A549 (cell line): ENCODE results near the gene RILPL1. TPM values are rescaled to one million over a fixed set of nuclear protein-coding genes. Genes with fewer than 3 reads are reported as not detected.
A peak's percentile ranks its signal among the peaks of the same experiment; 100 is the strongest.
"Not testable (repeated sequence)": the region's sequence is repeated elsewhere in the genome, so short reads cannot be mapped to it uniquely, and the experiment has no call there.

Experiments used
- ATAC-seq, 2 experiments: fragments of 200-7000 bp in 1 of 2; fragments of >200 bp in 1 of 2; cut with Nextera tagmentation in 1 of 2; cut with Tn5 transposase in 1 of 2; 3 replicates each; pipeline versions ENCODE4 v1.8.0 to v1.9.1; 2018 to 2020; ENCODE audit warnings: mild to moderate bottlenecking in 1 of 2, moderate library complexity in 1 of 2
- CTCF ChIA-PET: fragments of 300-600 bp; sonication (Branson Sonifier 250); formaldehyde crosslinking; extraction: SDS; loops from one replicate; lab custom pipeline; 2021; ENCODE audit warnings: antibody characterized with exemption, inconsistent platforms; lab: Yijun Ruan, JAX
- POLR2A ChIA-PET: fragments of 350-600 bp; formaldehyde crosslinking; extraction: SDS; loops from one replicate; lab custom pipeline; 2021; ENCODE audit warnings: antibody characterized with exemption, inconsistent platforms; lab: Yijun Ruan, JAX
- DNase-seq, 2 experiments: peaks; one replicate each; pipeline versions ENCODE4 v3.0.0 to v3.0.0-alpha.2; 2011 to 2016; ENCODE audit warnings: low read depth in 1 of 2, low spot score in 1 of 2
- FAIRE-seq: peaks from 2 replicates; lab custom pipeline; 2011; peaks lifted over from hg19 to GRCh38; lab: Jason Lieb, UNC
- H3K27ac ChIP-seq, 2 experiments: fragments of >200 bp; sonication (Bioruptor Twin); formaldehyde crosslinking; 3 replicates each; pipeline ENCODE4 v1.5.1; 2016 to 2017
- H3K4me1 ChIP-seq: fragments of >200 bp; sonication (Bioruptor Twin); formaldehyde crosslinking; 3 replicates; pipeline ENCODE4 v1.6.1; 2016
- H3K4me2 ChIP-seq: fragments of >200 bp; sonication (Bioruptor Twin); formaldehyde crosslinking; 3 replicates; pipeline ENCODE4 v1.6.1; 2016
- H3K4me3 ChIP-seq: fragments of >200 bp; sonication (Bioruptor Twin); formaldehyde crosslinking; 3 replicates; pipeline ENCODE4 v1.5.1; 2016
- H3K9me3 ChIP-seq: fragments of >200 bp; sonication (Bioruptor Twin); formaldehyde crosslinking; 3 replicates; pipeline ENCODE4 v1.6.1; 2016
- ATOH8 ChIP-seq: fragments of 250-450 bp; sonication (Bioruptor Pico); IDR thresholded peaks from 2 replicates; pipeline ENCODE4 v1.5.0; 2020; ENCODE audit warnings: low read depth, mild to moderate bottlenecking, moderate library complexity
- BCL3 ChIP-seq: fragments of >200 bp; sonication (Bioruptor Twin); formaldehyde crosslinking; IDR thresholded peaks from 3 replicates; pipeline ENCODE4 v1.6.1; 2016
- CEBPB ChIP-seq, 2 experiments: fragments of >200 bp in 1 of 2; sonication (Bioruptor Twin) in 1 of 2; formaldehyde crosslinking in 1 of 2; IDR thresholded peaks; 2 replicates each; pipeline ENCODE4 v1.6.1; 2012 to 2016
- EHF ChIP-seq: fragments of 250-450 bp; sonication (Bioruptor Pico); IDR thresholded peaks from 2 replicates; pipeline ENCODE4 v1.5.0; 2020; ENCODE audit warnings: mild to moderate bottlenecking
- EP300 ChIP-seq, 2 experiments: fragments of >200 bp; sonication (Bioruptor Twin); formaldehyde crosslinking; IDR thresholded peaks; 2 replicates in 1 of 2; 3 replicates in 1 of 2; pipeline ENCODE4 v1.6.1; 2016 to 2017
- HMGXB4 ChIP-seq: fragments of 250-450 bp; sonication (Bioruptor Pico); IDR thresholded peaks from 2 replicates; pipeline ENCODE4 v1.5.0; 2021; ENCODE audit warnings: mild to moderate bottlenecking, moderate library complexity, borderline replicate concordance
- HOXA7 ChIP-seq: fragments of 250-450 bp; sonication (Bioruptor Pico); IDR thresholded peaks from 2 replicates; pipeline ENCODE4 v1.5.0; 2020; ENCODE audit warnings: mild to moderate bottlenecking, moderate library complexity
- HOXB13 ChIP-seq: fragments of 250-450 bp; sonication (Bioruptor Pico); IDR thresholded peaks from 2 replicates; pipeline ENCODE4 v1.5.0; 2020; ENCODE audit warnings: low read depth, mild to moderate bottlenecking, moderate library complexity
- KDM1A ChIP-seq: fragments of 200-600 bp; sonication (generic); IDR thresholded peaks from 2 replicates; pipeline ENCODE4 v1.6.1; 2016; ENCODE audit warnings: low read depth, mild to moderate bottlenecking
- MAX ChIP-seq: IDR thresholded peaks from 2 replicates; pipeline ENCODE4 v1.6.1; 2012
- MAZ ChIP-seq: fragments of 150-350 bp; IDR thresholded peaks from 2 replicates; pipeline ENCODE4 v1.6.1; 2014; ENCODE audit warnings: antibody characterized with exemption, low read depth, low read length, borderline replicate concordance
- NR3C1 ChIP-seq: fragments of >200 bp; sonication (Bioruptor Twin); formaldehyde crosslinking; IDR thresholded peaks from 3 replicates; pipeline ENCODE4 v1.6.1; 2017
- POLR2A ChIP-seq: IDR thresholded peaks from 2 replicates; pipeline ENCODE4 v1.6.1; 2012; ENCODE audit warnings: mild to moderate bottlenecking, low read length
- POLR2AphosphoS2 ChIP-seq: conservative IDR thresholded peaks from 2 replicates; pipeline ENCODE4 v1.6.1; 2012; ENCODE audit warnings: low read length, improper control_type of control experiment, inconsistent platforms
- RFX5 ChIP-seq: fragments of 450-650 bp; IDR thresholded peaks from 2 replicates; pipeline ENCODE4 v1.7.1; 2014; ENCODE audit warnings: antibody characterized with exemption, mild to moderate bottlenecking, moderate library complexity
- RNF2 ChIP-seq: fragments of 200-600 bp; sonication (generic); IDR thresholded peaks from 2 replicates; pipeline ENCODE4 v1.6.1; 2016; ENCODE audit warnings: low read depth, mild to moderate bottlenecking, antibody characterized with exemption, moderate library complexity, borderline replicate concordance
- TFCP2L1 ChIP-seq: fragments of 250-450 bp; sonication (Bioruptor Pico); IDR thresholded peaks from 2 replicates; pipeline ENCODE4 v1.5.0; 2021; ENCODE audit warnings: mild to moderate bottlenecking
- TP53 ChIP-seq: fragments of 250-450 bp; sonication (Bioruptor Pico); IDR thresholded peaks from 2 replicates; pipeline ENCODE4 v1.5.0; 2021; ENCODE audit warnings: mild to moderate bottlenecking, moderate library complexity
- USF2 ChIP-seq: fragments of 450-650 bp; IDR thresholded peaks from 2 replicates; pipeline ENCODE4 v1.6.1; 2014; ENCODE audit warnings: antibody characterized with exemption
- ZC3H11A ChIP-seq: fragments of 450-650 bp; IDR thresholded peaks from 2 replicates; pipeline ENCODE4 v1.6.1; 2014; ENCODE audit warnings: antibody characterized with exemption, mild to moderate bottlenecking
- WGBS: methylation state at CpG from one replicate; pipeline ENCODE4 v1.1.6; 2017; ENCODE audit errors: missing lambda C conversion rate; 5-methylcytosine and 5-hydroxymethylcytosine counted together
- polyA plus RNA-seq, 4 experiments: library from polyadenylated mRNA; depleted of rRNA in 3 of 4; stranded (reverse); fragments of >200 nt; fragmentation: RNase III in 1 of 4; extraction: RNeasy Plus Mini Kit Qiagen cat#74134 plus additional on column Dnase treatment in 1 of 4; gene quantifications; 2 replicates in 3 of 4; 3 replicates in 1 of 4; pipeline ENCODE4 v1.2.3, GENCODE V29; 2011 to 2017

RILPL1 gene
- polyA plus RNA-seq, 2 of the 4 experiments (the other 2 are of a cell fraction): 8.0 to 14.2 TPM

GRCh38 chr12:123559468-123559867 is 25.9 kb upstream of the RILPL1 start:
- FAIRE-seq: no peak
- CTCF ChIA-PET: interaction anchor here (0.5 to 2.6 kb wide), 3 partner anchors 11 to 252 kb away, joined by 3 to 12 read pairs (median 5); no protein-coding TSS in a partner anchor
- DNase-seq: no peak
- no peak overlapping the region for H3K4me2 ChIP-seq
- POLR2A ChIA-PET: interaction anchor here (0.6 to 0.7 kb wide), 3 partner anchors 18 to 332 kb away, joined by 3 to 6 read pairs (median 4); no protein-coding TSS in a partner anchor
- no peaks in the 10 kb centered on the region for H3K9me3 ChIP-seq
- 78% methylated on average over 3 of the region's 3 CpGs for WGBS
- no peaks in the 10 kb centered on the region for H3K4me1 ChIP-seq
- H3K27ac ChIP-seq: no peak overlapping the region
- no peak overlapping the region for H3K4me3 ChIP-seq
- ATAC-seq: peak in 1 of 2 experiments; percentile 40; a peak in 2 of 6 replicates
- no peak for TF ChIP-seq NR3C1
- no peak for TF ChIP-seq RNF2
- TF ChIP-seq HMGXB4 (CRISPR knock-in tag): no peak
- no peak for TF ChIP-seq MAX
- no peak for TF ChIP-seq HOXB13
- TF ChIP-seq POLR2A: no peak
- no peak for TF ChIP-seq HOXA7 (CRISPR knock-in tag)
- TF ChIP-seq ZC3H11A: no peak
- TF ChIP-seq KDM1A: no peak

GRCh38 chr12:123558487-123558886 is 25.0 kb upstream of the RILPL1 start:
- ATAC-seq, H3K4me2 ChIP-seq, H3K4me1 ChIP-seq, FAIRE-seq, H3K4me3 ChIP-seq, POLR2A ChIA-PET, H3K27ac ChIP-seq, H3K9me3 ChIP-seq, DNase-seq: not testable (repeated sequence)
- CTCF ChIA-PET: interaction anchor here (2.6 kb wide), 1 partner anchor 24 kb away, joined by 12 read pairs; no protein-coding TSS in a partner anchor
- WGBS: 86% methylated on average over 13 of the region's 14 CpGs

GRCh38 chr12:123554843-123555242 is 21.3 kb upstream of the RILPL1 start:
- H3K27ac ChIP-seq, H3K9me3 ChIP-seq, POLR2A ChIA-PET, ATAC-seq, DNase-seq, H3K4me1 ChIP-seq, FAIRE-seq, H3K4me2 ChIP-seq, H3K4me3 ChIP-seq: not testable (repeated sequence)
- 81% methylated on average over 5 of the region's 5 CpGs for whole genome bisulfite sequencing
- CTCF ChIA-PET: interaction anchor here (1.5 kb wide), 1 partner anchor 11 kb away, joined by 4 read pairs; no protein-coding TSS in a partner anchor

GRCh38 chr12:123554136-123554535 is 20.6 kb upstream of the RILPL1 start:
- POLR2A ChIA-PET, H3K4me3 ChIP-seq, FAIRE-seq, H3K4me1 ChIP-seq, H3K4me2 ChIP-seq, DNase-seq, H3K9me3 ChIP-seq, H3K27ac ChIP-seq, ATAC-seq: not testable (repeated sequence)
- 2% methylated on average over 2 of the region's 2 CpGs for WGBS
- CTCF ChIA-PET: interaction anchor here (1.5 kb wide), 1 partner anchor 12 kb away, joined by 4 read pairs; no protein-coding TSS in a partner anchor

- Histone ChIP-seq H3K27ac (no peak overlapping the region), H3K4me2 (no peak overlapping the region), H3K4me3 (no peak overlapping the region), H3K4me1 (no peaks in the 10 kb centered on the region), H3K9me3 (no peaks in the 10 kb centered on the region)
- FAIRE-seq: no peak
- WGBS: 57% methylated on average over 2 of the region's 2 CpGs
- CTCF ChIA-PET: no interaction called here
- POLR2A ChIA-PET: no interaction called here
- DNase-seq: no peak
- ATAC-seq: no peak
- no peak for TF ChIP-seq EHF
- TF ChIP-seq CEBPB (IDR thresholded peaks at IDR 0.05): no peak
- no peak for TF ChIP-seq RFX5
- no peak for TF ChIP-seq TFCP2L1
- TF ChIP-seq USF2: no peak
- TF ChIP-seq HMGXB4 (CRISPR knock-in tag): no peak
- no peak for TF ChIP-seq MAZ
- TF ChIP-seq EP300 (IDR thresholded peaks at IDR 0.05): no peak
- TF ChIP-seq TP53: no peak
- no peak for TF ChIP-seq BCL3
- TF ChIP-seq POLR2AphosphoS2: no peak
- TF ChIP-seq ATOH8 (CRISPR knock-in tag): no peak
Measured at GRCh38 chr12:123550700-123551099, 17.2 kb upstream of the RILPL1 start.
